Testis (tissue), 3 donors: ENCODE measurements around the gene FOXK2. TPM values are rescaled to one million over a fixed set of nuclear protein-coding genes. Genes with fewer than 3 reads are reported as not detected.
A peak's percentile ranks its signal among the peaks of the same experiment; 100 is the strongest.

Experiments
- DNase-seq: peaks from one replicate; pipeline ENCODE4 v3.0.0-alpha.2; 2019
- H3K27ac ChIP-seq, 2 donors: fragments of 200-600 bp; sonication (generic); one replicate each; pipeline ENCODE4 v1.5.1; 2019
- H3K27me3 ChIP-seq: fragments of 200-600 bp; sonication (generic); one replicate; pipeline ENCODE4 v1.5.1; 2019
- H3K36me3 ChIP-seq: fragments of 200-600 bp; sonication (generic); one replicate; pipeline ENCODE4 v1.5.1; 2017; ENCODE audit warnings: low read depth; ENCODE audit errors: missing control alignments
- H3K4me1 ChIP-seq: fragments of 200-600 bp; sonication (generic); one replicate; pipeline ENCODE4 v1.5.1; 2019
- H3K4me3 ChIP-seq, 2 donors: fragments of 200-600 bp; sonication (generic); one replicate each; pipeline ENCODE4 v1.5.1; 2017 to 2019
- H3K9me3 ChIP-seq: fragments of 200-600 bp; sonication (generic); one replicate; pipeline ENCODE4 v1.5.1; 2017
- POLR2A ChIP-seq: fragments of 450-650 bp; IDR thresholded peaks from one replicate; pipeline ENCODE4 v1.6.1; 2017; ENCODE audit warnings: antibody characterized with exemption, mild to moderate bottlenecking, moderate library complexity
- WGBS, 2 donors: methylation state at CpG; one replicate each; pipeline ENCODE4 v1.1.5; 2018; 5-methylcytosine and 5-hydroxymethylcytosine counted together
- intact Hi-C: fragments of 100-400 bp; cut with DNase I; formaldehyde crosslinking; loops from one replicate; pipeline ENCODE4 v1.15.1; 2023; ENCODE audit warnings: low total_unique reads
- polyA plus RNA-seq: library from polyadenylated mRNA; stranded (reverse); fragments of 350-450 nt; fragmentation: Illumina TruSeq; extraction: RNeasy Lipid Tissue Mini Kit (QIAGEN cat#74804); gene quantifications from one replicate; pipeline ENCODE4 v1.2.3, GENCODE V29; 2014; ENCODE audit warnings: low read depth, low replicate concordance; ENCODE audit not compliant: insufficient read depth
- total RNA-seq, 2 donors: library from RNA; depleted of rRNA; stranded (reverse); fragments of >200 nt; gene quantifications; one replicate each; pipeline ENCODE4 v1.2.3, GENCODE V29; 2016
- TF ChIP-seq, protein P1 (sequence below), 3 experiments: fragments of 450-650 bp in 2 of 3; fragments of 200-600 bp in 1 of 3; sonication (generic) in 1 of 3; IDR thresholded peaks; one replicate each; pipeline ENCODE4 v1.5.1; 2016 to 2019; ENCODE audit warnings: antibody characterized with exemption in 3 of 3, mild to moderate bottlenecking in 2 of 3, moderate library complexity in 1 of 3

Gene FOXK2
- total and polyA plus RNA-seq, 3 donors from 2014 or later: 85.8 to 95.1 (median 94.3) TPM

DNA sequence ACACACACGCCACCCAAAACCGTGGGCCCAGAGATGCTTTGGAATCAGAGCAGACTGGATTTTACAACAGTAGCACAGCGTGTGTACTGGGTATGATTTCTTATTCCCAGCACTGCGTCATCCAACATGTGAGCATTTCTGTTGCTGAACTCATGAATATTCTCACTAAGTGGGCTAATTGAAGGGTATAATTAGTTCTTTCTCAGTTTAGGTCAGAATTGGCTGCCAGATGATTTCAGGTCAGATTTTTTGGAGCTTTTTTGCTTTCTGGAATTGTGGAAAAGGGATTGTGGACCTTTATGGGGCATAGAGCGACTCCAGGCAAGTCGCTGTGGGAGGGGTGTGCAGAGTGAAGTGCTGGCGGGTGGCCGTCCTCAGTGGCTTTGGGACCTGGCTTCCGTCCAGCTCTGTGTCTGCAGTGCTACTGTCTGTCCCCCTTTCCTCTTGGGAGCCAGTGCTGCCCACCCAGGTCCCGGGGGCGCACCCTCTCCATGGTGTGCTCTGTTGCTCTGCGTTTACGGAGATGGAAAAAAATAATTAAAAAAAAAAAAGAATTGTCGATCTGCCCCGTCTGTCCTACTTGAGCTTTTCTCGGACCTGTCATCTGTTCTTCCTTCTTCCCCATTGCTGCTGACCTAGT is 25.0 kb downstream of the FOXK2 start:
- no peak for DNase-seq
- intact Hi-C loops: no loop called here
- no peaks in the 10 kb centered on the region for H3K36me3 ChIP-seq
- no peaks in the 10 kb centered on the region for H3K27me3 ChIP-seq
- H3K9me3 ChIP-seq: no peaks in the 10 kb centered on the region
- H3K4me3 ChIP-seq: peak overlapping the region; percentile 9 to 10
- H3K27ac ChIP-seq: peak overlapping the region; percentile 83 to 90
- peaks cover 23% of the 10 kb centered on the region for H3K4me1 ChIP-seq
- no peak for TF ChIP-seq POLR2A
- TF ChIP-seq, protein P1, sequence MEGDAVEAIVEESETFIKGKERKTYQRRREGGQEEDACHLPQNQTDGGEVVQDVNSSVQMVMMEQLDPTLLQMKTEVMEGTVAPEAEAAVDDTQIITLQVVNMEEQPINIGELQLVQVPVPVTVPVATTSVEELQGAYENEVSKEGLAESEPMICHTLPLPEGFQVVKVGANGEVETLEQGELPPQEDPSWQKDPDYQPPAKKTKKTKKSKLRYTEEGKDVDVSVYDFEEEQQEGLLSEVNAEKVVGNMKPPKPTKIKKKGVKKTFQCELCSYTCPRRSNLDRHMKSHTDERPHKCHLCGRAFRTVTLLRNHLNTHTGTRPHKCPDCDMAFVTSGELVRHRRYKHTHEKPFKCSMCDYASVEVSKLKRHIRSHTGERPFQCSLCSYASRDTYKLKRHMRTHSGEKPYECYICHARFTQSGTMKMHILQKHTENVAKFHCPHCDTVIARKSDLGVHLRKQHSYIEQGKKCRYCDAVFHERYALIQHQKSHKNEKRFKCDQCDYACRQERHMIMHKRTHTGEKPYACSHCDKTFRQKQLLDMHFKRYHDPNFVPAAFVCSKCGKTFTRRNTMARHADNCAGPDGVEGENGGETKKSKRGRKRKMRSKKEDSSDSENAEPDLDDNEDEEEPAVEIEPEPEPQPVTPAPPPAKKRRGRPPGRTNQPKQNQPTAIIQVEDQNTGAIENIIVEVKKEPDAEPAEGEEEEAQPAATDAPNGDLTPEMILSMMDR (IDR thresholded peaks at IDR 0.05): no peak
- WGBS, 2 donors: 46 to 58% methylated on average over 16 of the region's 16 CpGs

DNA sequence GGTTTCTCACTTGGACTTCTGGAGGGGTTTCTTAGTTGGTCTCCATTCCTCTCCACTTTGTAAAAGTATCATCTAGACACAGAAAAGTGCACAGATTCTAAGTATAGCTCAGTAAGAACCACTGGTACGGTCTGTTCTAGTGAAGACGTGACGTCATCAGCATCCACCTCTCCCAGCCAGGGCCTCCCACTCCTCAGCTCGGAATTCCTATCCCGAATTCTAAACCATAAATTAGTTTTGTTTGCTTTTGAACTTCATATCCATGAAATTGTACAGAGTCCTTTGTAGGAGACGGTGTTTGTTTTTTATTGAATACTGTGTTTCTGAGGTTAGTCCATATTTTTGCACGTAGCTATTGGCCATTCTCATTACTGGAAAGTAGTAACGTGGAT is 25.5 kb downstream of the FOXK2 start:
- peak; percentile 77 for DNase-seq
- peaks cover 23% of the 10 kb centered on the region for H3K4me1 ChIP-seq
- H3K36me3 ChIP-seq: no peaks in the 10 kb centered on the region
- intact Hi-C loops: no loop called here
- TF ChIP-seq POLR2A: no peak
- TF ChIP-seq, protein P1 (IDR thresholded peaks at IDR 0.05): no peak
- no peaks in the 10 kb centered on the region for H3K27me3 ChIP-seq
- 33 to 49% methylated on average over 8 of the region's 8 CpGs for WGBS, 2 donors
- H3K9me3 ChIP-seq: no peaks in the 10 kb centered on the region
- H3K27ac ChIP-seq: peak overlapping the region; percentile 83 to 90
- peak overlapping the region in 1 of 2 donors; percentile 10 for H3K4me3 ChIP-seq

DNA sequence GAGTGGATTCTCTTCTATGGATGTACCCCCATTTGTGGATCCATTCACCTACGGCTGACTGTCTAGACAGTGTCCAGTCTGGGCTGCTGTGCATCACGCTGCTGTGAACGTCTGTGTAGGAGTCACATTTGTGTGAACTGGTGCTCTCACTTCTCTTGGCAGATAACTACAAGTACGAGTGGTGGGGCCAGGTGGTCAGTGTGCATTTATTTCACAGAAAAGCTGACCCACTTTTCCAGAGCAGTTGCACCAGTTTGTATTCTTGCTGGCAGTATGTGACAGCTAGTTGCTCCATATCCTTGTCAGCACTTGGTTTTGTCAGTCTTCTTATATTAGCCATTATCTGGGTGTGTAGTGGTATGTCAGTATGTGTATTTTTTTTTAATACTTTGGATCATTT is 28.4 kb downstream of the FOXK2 start:
- H3K36me3 ChIP-seq: no peaks in the 10 kb centered on the region
- DNase-seq: no peak
- H3K9me3 ChIP-seq: no peaks in the 10 kb centered on the region
- intact Hi-C loops: no loop called here
- H3K27me3 ChIP-seq: no peaks in the 10 kb centered on the region
- TF ChIP-seq, protein P1 (IDR thresholded peaks at IDR 0.05): no peak
- no peak overlapping the region for H3K4me3 ChIP-seq
- H3K4me1 ChIP-seq: peaks cover 28% of the 10 kb centered on the region
- 74 to 79% methylated on average over 4 of the region's 4 CpGs for WGBS, 2 donors
- peak overlapping the region in 1 of 2 donors; percentile 45 for H3K27ac ChIP-seq

DNA sequence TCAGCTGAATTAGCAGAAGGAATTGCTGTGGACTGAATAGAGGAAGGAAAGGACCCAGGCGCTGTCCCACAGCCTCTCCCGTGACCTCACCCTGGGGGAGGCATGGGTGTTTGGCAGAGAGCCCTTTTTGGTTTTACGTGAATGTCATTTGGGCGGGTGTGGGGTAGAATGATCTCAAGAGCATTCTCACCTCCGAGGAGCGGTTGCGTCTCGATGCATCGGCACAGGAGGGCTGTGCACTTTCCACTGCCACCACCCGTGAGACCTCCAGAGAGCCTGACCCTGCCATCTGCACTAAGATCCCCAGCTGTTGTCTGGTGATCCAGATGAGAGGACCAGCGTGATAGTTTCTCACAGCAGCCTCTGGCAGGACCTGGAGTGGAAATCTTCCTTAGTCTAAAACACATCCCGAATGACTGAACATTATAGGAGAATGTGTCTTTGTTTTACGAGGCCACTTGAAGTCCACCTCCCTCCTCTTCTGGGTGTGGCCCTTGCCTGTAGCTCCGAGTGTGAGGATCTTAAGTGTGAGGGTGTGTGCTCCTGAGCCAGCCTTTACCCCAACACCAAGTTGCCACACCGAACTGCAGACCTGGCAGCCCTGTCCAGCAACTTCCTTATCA is 29.3 kb downstream of the FOXK2 start:
- peak overlapping the region in 1 of 2 donors; percentile 45 for H3K27ac ChIP-seq
- no peak overlapping the region for H3K4me3 ChIP-seq
- peaks cover 36% of the 10 kb centered on the region for H3K4me1 ChIP-seq
- H3K9me3 ChIP-seq: no peaks in the 10 kb centered on the region
- no peaks in the 10 kb centered on the region for H3K27me3 ChIP-seq
- whole genome bisulfite sequencing, 2 donors: 38 to 39% methylated on average over 10 to 14 of the region's 15 CpGs
- TF ChIP-seq, protein P1 (IDR thresholded peaks at IDR 0.05): no peak
- no peak for TF ChIP-seq POLR2A
- intact Hi-C loops: no loop called here
- H3K36me3 ChIP-seq: no peaks in the 10 kb centered on the region
- peak; percentile 56 for DNase-seq
